GM19351 (cell line): ENCODE measurements around the gene TYW1B.
"Not testable (repeated sequence)": the region's sequence is repeated elsewhere in the genome, so short reads cannot be mapped to it uniquely, and the experiment has no call there.

Experiments
- ATAC-seq: cut with Tn5 transposase; IDR thresholded peaks from one replicate; pipeline ENCODE4 v1.9.1; 2021; ENCODE audit warnings: mild to moderate bottlenecking, moderate library complexity; ENCODE audit not compliant: unreplicated experiment

The TYW1B gene

DNA sequence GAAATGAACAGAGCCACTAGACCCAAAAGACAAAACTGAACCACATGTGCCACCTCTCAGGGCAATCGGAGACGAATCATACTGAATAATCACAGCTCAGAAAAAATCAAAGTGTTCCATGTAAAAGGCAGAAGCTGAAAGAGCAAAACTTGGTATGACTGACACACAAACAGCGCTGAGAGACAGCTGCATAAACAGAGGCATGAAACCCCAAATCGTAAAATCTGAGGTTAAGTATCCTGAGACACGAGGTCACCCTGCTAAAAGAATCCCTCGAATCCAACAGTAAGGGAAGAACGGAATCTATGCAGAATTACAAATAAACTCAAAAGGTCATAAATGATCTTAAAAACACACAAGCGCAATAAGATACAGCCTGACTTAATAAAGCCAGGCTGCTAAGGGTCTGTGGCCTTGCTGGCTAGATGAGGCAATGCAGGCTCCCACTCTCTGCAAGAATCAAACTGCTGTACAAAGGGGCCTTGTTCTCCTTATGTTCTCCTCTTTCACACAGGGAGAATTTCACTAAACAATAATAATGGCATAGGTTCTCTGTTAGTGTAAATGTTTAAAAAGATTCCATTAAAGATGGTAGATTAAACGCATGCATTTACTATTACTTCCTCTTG lies 247.7 kb downstream of the TYW1B start:
- ATAC-seq, result not testable (repeated sequence)

DNA sequence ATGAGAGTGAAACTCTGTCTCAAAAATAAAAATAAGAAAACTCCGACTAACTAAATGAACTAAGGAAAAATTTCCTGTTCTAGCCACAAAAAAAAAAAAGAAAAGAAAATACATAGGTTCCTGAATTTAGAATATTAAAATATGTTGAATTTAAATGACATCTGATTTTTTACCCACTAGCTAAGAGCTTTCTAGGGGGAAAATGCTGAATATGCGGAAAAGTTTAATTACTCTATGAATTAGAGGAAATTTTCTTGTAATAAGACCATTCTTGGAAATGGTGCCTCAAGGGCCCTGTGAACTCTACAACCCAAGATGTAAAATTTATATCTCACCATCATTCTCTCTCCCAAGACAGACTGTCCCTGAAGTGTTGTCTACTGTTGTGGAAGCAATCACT lies 250.9 kb downstream of the TYW1B start:
- ATAC-seq, result no peak

DNA sequence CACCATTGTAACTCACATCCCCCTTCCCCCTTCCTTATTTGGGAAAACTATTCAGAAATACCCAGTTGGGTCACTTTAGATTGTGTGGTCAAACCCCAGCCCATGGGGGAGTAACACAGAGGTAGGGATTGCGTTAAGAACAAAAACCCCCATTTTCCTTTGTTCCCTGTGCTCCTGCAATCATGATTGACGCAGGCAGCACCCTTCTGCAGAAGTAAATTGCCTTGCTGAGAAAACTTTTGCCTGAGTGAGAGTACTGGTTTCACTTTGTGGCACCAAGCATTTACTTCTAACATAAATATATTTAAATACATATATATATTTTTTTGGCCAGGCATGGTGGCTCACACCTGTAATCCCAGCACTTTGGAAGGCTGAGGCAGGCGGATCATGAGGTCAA lies 266.0 kb downstream of the TYW1B start:
- ATAC-seq, result not testable (repeated sequence)

DNA sequence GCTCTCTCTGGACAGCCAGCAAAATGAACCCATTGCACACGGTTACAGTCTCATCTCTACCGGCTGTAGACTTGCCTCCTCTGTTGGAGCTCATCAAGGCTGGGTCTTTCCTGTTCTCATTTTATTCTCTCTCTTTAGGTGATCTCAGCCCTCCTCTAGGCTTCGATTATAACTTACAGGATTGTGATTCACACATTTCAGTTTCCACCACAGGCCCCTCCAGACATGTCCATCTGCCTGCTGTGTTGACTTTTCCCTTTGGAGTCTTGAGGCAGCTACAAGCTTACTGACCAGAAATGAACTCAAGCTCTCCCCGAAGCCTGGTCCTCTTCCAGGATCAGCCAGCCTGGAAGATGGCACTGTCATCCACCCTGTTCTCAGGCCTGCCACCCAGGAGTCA lies 268.5 kb downstream of the TYW1B start:
- ATAC-seq, result not testable (repeated sequence)

DNA sequence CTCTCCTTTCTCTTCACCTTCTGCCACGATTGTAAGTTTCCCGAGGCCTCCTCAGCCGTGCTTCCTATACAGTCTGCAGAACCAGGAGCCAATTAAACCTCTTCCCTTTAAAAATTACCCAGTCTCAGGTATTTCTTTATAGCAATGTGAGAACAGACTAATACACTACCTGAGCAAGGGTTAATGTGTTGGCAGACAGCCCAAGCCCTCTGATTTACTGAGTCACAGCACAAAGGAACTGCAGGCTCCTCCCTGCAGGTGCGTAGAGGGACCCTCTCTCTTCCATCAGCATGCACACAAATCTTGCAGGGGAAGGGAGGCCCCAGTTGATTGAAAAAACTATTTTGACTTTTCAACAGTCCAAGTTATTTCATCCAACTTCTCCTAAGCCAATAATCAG lies 271.3 kb downstream of the TYW1B start:
- not testable (repeated sequence) for ATAC-seq

DNA sequence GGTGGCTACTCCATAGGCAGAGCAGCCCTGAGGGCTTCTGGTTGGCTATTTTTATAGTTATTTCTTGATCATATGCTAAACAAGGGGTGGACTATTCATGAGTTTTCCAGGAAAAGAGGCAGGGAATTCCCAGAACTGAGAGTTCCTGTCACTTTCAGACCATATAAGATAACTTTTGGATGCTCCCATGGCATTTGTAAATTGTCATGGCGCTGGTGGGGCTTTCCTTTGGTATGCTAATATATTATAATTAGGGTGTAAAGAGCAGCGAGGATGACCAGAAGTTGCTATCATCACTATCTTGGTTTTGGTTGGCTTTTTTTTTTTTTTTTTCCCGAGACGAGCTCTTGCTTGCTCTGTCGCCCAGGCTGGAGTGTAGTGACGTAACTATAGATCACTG lies 272.8 kb downstream of the TYW1B start:
- not testable (repeated sequence) for ATAC-seq

DNA sequence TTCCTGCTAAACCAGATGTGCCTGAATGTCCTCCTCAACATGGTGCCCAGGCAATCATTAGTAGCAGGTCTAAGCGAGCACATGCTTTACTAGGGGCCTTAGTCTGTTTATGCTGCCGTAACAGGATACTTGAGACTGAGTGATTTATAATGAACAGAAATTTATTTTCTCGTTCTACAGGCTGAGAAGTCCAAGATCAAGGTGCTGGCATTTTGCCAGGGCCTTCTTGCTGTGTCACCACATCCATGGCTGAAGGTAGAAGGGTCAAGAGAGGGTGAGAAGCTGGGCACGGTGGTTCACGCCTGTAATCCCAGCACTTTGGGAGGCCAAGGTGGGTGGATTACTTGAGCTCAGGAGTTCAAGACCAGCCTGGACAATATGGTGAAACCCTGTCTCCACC lies 273.6 kb downstream of the TYW1B start:
- not testable (repeated sequence) for ATAC-seq

DNA sequence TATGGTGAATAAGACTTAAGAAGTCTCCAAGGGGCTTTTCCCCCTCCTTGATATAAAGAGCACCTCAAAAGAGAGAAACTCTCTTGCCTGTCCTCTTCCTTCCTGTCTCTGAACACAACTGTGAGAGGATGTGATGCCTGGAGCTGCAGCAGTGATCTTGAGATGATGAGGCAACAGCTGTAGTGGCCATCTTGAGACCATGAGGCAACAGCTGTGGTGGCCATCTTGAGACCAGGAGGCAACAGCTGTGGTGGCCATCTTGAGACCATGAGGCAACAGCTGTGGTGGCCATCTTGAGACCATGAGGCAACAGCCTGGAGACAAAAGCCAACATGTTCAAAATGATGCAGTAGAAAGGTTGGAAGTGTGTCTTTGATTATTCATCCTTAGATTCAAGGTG lies 277.5 kb downstream of the TYW1B start:
- not testable (repeated sequence) for ATAC-seq

DNA sequence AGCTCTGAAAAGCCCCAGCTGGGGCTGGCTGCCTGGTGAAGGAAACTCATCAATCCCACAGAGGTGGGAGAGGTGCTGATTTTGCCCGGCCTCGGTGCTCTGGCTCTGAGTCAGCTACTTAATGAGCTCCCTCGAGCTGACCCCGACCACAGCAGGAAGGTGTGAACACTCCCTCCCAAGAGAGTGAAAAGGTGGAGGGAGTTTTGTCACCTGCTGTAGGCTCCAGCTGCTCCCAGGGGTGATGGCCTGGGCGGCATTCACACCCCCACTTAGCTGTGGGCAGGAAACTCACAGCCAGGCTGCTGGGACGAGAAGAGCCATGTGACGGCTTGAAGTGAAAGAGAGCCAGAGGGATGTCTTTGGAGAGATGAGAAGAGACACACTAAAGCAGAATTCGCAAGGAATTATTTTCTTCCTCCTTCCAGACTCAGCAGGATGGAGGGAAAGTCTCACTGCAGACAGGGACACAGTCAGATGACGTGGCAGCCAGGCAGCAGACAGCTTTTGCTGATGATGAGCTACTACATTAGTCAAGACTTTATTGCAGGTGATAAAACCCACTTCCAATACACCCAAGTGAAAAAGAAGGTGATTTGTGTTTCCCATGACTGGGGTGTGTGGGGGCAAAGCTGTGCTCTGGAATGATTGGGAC lies 281.3 kb downstream of the TYW1B start:
- ATAC-seq, result peak; percentile 60

DNA sequence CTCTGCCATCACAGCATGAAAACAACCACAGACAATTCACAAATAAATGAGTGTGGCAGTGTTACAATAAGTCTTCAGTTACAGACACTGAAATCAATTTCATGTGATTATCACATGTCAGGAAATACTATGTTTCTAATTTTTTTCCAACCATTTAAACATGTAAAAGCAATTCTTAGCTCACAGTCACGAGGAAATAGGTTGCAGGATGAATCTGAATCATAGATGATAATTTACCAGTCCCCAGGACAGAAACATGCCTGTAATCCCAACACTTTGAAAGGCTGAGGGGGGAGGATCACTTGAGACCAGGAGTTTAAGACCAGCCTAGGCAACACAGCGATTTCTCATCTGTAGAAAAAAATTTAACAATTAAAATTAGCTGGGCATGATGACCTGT lies 283.5 kb downstream of the TYW1B start:
- not testable (repeated sequence) for ATAC-seq

DNA sequence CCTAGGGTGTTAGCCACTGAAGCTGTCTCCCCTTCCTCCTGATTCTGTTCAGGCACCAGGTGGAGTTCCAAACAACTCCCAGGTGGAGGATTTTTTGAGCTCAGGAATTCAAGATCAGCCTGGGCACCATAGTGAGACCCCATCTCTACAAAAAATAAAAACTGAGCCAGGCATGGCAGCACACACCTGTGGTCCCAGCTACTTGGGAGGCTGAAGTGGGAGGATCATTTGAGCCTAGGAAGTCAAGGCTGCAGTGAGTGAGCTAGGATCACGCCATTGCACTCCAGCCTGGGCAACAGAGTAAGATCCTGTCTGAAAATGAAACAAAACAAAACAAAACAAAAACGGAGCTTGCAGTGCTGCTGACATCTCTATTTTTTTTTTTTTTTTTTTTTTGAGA lies 287.1 kb downstream of the TYW1B start:
- ATAC-seq, result no peak

DNA sequence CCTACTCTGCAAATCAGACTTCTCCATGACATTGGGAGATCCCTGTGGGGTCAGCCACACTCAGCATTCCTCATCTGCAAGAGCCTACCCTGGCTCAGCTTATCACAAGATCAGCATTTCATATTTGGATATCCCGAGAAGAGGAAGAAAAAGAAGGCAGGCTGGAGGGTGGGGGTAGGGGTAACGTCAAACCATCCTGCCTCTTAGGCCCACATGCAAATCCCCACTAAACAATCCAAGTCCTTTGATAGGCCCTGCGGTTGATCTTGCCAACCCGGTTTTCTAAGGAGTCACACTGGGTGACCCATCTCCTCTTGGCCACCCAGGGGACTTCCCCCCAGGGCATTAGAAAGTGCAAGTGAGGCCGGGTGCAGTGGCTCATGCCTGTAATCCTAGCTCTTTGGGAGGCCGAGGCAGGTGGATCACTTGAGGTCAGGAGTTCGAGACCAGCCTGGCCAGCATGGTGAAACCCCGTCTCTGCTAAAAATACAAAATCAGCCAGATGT lies 287.8 kb downstream of the TYW1B start:
- ATAC-seq, result no peak

DNA sequence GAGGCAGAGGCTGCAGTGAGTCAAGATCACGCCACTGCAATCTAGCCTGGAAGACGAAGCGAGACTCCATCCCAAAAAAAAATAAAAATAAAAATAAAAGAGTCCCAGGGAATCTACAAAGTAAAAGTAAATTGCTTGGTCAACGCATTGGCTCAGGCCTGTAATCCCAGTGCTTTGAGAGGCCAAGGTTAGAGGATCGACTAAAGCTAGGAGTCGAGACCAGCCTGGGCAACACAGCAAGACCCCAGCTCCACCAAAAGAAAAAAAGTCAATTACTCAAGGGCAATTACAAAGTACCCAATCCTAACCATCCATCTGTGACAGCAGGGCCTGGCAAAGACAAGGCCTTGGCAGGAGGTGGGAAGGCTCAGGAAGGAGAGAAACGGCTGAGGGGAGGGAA lies 288.3 kb downstream of the TYW1B start:
- no peak for ATAC-seq

DNA sequence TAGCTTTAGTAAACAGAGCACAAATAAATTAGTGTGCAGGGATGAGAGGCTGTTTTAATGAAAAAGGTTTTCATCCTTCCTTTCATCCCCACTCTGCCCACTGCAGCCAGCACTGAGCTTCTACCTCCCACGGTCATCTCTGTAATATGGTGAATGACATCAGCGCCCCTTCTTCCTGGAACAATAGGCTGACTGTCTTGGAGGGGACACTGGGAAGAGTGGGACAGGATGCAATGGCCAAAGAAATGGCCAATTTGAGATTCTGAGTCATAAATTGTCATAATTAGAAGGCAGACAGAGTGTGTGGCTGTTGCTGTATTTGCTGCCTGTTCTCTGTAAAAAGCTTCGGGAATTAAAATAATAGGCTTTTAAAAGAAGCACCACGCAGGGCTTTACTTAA lies 289.1 kb downstream of the TYW1B start:
- no peak for ATAC-seq

DNA sequence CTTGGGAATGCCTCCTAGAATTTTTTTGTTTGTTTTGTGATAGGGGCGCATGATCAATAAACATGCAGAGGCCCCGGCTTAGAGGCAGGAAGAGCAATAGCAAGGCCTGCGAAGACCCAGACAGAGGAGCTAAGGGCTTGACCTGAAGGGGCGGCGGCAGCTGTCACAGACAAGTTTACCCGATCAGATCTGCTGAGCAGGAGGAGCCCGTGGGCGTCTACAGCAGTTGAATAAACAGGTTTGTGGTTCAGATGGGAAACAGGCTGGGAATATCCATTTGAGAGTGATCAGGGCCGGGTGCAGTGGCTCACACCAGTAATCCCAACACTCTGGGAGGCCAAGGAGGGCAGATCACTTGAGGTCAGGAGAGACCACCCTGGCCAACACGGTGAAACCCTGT lies 289.9 kb downstream of the TYW1B start:
- no peak for ATAC-seq

DNA sequence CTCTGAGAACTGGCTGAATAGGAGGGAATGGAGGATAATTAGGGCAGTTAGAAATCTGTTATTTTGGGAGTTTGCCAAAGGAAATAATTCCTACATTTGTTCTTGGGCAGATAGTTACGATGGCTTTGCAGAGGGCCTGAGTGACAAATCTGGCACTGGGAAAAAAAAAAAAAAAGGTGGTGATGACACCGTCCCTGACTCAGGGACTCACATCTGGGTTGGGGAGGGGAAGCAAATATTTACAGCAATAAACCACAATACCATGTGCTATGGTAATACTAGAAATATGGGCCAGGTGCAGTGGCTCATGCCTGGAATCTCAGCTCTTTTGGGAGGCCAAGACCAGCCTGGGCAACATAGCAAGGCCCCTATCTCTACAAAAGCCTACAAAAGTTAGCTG lies 292.0 kb downstream of the TYW1B start:
- not testable (repeated sequence) for ATAC-seq

DNA sequence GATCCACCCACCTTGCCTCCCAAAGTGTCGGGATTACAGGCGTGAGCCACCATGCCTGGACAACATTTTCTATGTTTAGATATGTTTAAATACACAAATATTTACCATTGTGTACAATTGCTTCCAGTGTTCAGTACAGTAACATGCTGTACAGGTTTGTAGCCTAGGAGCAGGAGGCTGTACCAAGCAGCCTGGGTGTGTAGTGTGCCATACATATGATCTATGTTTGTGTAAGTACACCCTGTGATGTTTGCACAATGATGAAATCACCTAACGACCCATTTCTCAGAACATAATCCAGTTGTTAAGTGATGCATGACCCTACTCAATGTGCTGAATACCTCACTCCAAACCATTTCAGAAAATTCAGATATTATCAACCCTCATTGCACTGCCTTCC lies 297.0 kb downstream of the TYW1B start:
- ATAC-seq, result not testable (repeated sequence)
